ENCODE measurements around the gene RNF215. TPM values are rescaled to one million over a fixed set of nuclear protein-coding genes. Genes with fewer than 3 reads are reported as not detected.
"Not testable (repeated sequence)": the region's sequence is repeated elsewhere in the genome, so short reads cannot be mapped to it uniquely, and the experiment has no call there.

The RNF215 gene
- total RNA-seq, 1 experiment from 2014 or later: 18.4 TPM

- H3K27me3 Mint-ChIP-seq (ENCODE audit: insufficient read depth, unreplicated experiment): no peaks in the 10 kb centered on the region
- DNase-seq (ENCODE audit: unreplicated experiment): no peak
- no peaks in the 10 kb centered on the region for H3K4me1 Mint-ChIP-seq (ENCODE audit: insufficient read depth, unreplicated experiment)
- no peaks in the 10 kb centered on the region for H3K9me3 Mint-ChIP-seq (ENCODE audit: unreplicated experiment)
- intact Hi-C loops (cut with micrococcal nuclease): no loop called here
- no peak overlapping the region for H3K27ac Mint-ChIP-seq (ENCODE audit: low read depth, unreplicated experiment)
- no TSS peak for BruUV-seq (replicated peaks)
- POLR2A ChIA-PET: interaction anchor here (2.2 kb wide), 1 partner anchor 11 kb away, joined by 11 read pairs; the partner anchor contains the start of gene TBC1D10A
- TF ChIP-seq, protein P1, sequence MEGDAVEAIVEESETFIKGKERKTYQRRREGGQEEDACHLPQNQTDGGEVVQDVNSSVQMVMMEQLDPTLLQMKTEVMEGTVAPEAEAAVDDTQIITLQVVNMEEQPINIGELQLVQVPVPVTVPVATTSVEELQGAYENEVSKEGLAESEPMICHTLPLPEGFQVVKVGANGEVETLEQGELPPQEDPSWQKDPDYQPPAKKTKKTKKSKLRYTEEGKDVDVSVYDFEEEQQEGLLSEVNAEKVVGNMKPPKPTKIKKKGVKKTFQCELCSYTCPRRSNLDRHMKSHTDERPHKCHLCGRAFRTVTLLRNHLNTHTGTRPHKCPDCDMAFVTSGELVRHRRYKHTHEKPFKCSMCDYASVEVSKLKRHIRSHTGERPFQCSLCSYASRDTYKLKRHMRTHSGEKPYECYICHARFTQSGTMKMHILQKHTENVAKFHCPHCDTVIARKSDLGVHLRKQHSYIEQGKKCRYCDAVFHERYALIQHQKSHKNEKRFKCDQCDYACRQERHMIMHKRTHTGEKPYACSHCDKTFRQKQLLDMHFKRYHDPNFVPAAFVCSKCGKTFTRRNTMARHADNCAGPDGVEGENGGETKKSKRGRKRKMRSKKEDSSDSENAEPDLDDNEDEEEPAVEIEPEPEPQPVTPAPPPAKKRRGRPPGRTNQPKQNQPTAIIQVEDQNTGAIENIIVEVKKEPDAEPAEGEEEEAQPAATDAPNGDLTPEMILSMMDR (IDR thresholded peaks at IDR 0.05; ENCODE audit: unreplicated experiment): no peak
- H3K4me3 Mint-ChIP-seq (ENCODE audit: unreplicated experiment): no peak overlapping the region
- CTCF ChIA-PET: interaction anchor here (0.6 kb wide), 1 partner anchor 100 kb away, joined by 3 read pairs; no protein-coding TSS in a partner anchor
- peaks cover 80% of the 10 kb centered on the region for H3K36me3 Mint-ChIP-seq (ENCODE audit: insufficient read depth, unreplicated experiment)
Observed at GRCh38 chr22:30338802-30339201, 48.4 kb downstream of the RNF215 start.

- ChIA-PET POLR2A (interaction anchor here (2.2 kb wide), 1 partner anchor 11 kb away, joined by 11 read pairs; the partner anchor contains the start of gene TBC1D10A), CTCF (interaction anchor here (0.5 to 0.6 kb wide), 2 partner anchors 21 to 99 kb away, joined by 3 read pairs; no protein-coding TSS in a partner anchor)
- H3K27ac Mint-ChIP-seq (ENCODE audit: low read depth, unreplicated experiment); H3K4me3 Mint-ChIP-seq (ENCODE audit: unreplicated experiment); intact Hi-C loops (cut with micrococcal nuclease); H3K27me3 Mint-ChIP-seq (ENCODE audit: insufficient read depth, unreplicated experiment); H3K4me1 Mint-ChIP-seq (ENCODE audit: insufficient read depth, unreplicated experiment); H3K9me3 Mint-ChIP-seq (ENCODE audit: unreplicated experiment); BruUV-seq (replicated peaks); DNase-seq (ENCODE audit: unreplicated experiment): not testable (repeated sequence)
- H3K36me3 Mint-ChIP-seq (ENCODE audit: insufficient read depth, unreplicated experiment): peaks cover 77% of the 10 kb centered on the region
Observed at GRCh38 chr22:30338341-30338740, 48.9 kb downstream of the RNF215 start.

DNA sequence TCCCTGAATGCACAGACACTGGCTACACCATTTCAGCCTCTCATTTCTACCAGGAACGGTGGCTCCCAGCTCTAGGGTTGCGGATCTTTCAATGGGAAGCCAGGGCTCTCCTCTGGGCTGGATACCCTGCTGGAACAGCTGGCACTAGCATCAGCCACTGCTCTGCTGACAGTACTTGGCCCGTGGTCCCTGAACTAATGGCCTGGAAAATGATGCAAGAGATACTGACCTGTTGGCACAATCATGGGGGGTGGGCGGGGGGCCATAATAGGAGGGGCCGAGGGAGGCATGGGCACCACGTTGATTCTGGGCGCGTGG, 49.8 kb downstream of the RNF215 start:
- peaks cover 74% of the 10 kb centered on the region for H3K36me3 Mint-ChIP-seq (ENCODE audit: insufficient read depth, unreplicated experiment)

GRCh38 chr22:30336752-30337460, 50.3 kb downstream of the RNF215 start:
- intact Hi-C loops (cut with micrococcal nuclease): no loop called here
- ChIA-PET POLR2A (interaction anchor here (1.2 to 3.0 kb wide), 3 partner anchors 9 to 48 kb away, joined by 4 to 11 read pairs (median 7); partner anchors contain the start of genes CASTOR1, CCDC157, SF3A1 and TBC1D10A), CTCF (interaction anchor here (0.6 kb wide), 1 partner anchor 1003 kb away, joined by 3 read pairs; no protein-coding TSS in a partner anchor)
- Mint-ChIP-seq H3K4me1 (ENCODE audit: insufficient read depth, unreplicated experiment) (no peaks in the 10 kb centered on the region), H3K4me3 (ENCODE audit: unreplicated experiment) (no peak overlapping the region), H3K36me3 (ENCODE audit: insufficient read depth, unreplicated experiment) (peaks cover 69% of the 10 kb centered on the region), H3K27ac (ENCODE audit: low read depth, unreplicated experiment) (no peak overlapping the region), H3K9me3 (ENCODE audit: unreplicated experiment) (no peaks in the 10 kb centered on the region), H3K27me3 (ENCODE audit: insufficient read depth, unreplicated experiment) (no peaks in the 10 kb centered on the region)
- no peak for DNase-seq (ENCODE audit: unreplicated experiment)
- BruUV-seq (replicated peaks): no TSS peak
- TF ChIP-seq, protein P1 (IDR thresholded peaks at IDR 0.05; ENCODE audit: unreplicated experiment): no peak

More for the DNA sequence above, 49.8 kb downstream of the RNF215 start:
- H3K9me3 Mint-ChIP-seq (ENCODE audit: unreplicated experiment): no peaks in the 10 kb centered on the region
- no peaks in the 10 kb centered on the region for H3K4me1 Mint-ChIP-seq (ENCODE audit: insufficient read depth, unreplicated experiment)
- CTCF ChIA-PET: interaction anchor here (0.6 kb wide), 1 partner anchor 1003 kb away, joined by 3 read pairs; no protein-coding TSS in a partner anchor
- intact Hi-C loops (cut with micrococcal nuclease): no loop called here
- no peak for DNase-seq (ENCODE audit: unreplicated experiment)
- no TSS peak for BruUV-seq (replicated peaks)
- H3K27ac Mint-ChIP-seq (ENCODE audit: low read depth, unreplicated experiment): no peak overlapping the region
- H3K27me3 Mint-ChIP-seq (ENCODE audit: insufficient read depth, unreplicated experiment): no peaks in the 10 kb centered on the region
- no peak overlapping the region for H3K4me3 Mint-ChIP-seq (ENCODE audit: unreplicated experiment)
- TF ChIP-seq, protein P1 (IDR thresholded peaks at IDR 0.05; ENCODE audit: unreplicated experiment): no peak
- POLR2A ChIA-PET: interaction anchor here (3.0 kb wide), 1 partner anchor 10 kb away, joined by 11 read pairs; the partner anchor contains the start of gene TBC1D10A
